Stimulated activated CD4-positive, alpha-beta T cell treated with anti-CD3 and anti-CD28 coated beads, Interleukin-15, amount 100 ng/mL, for 1 hour (primary cell): Measurements from ENCODE around the gene ZSCAN25.
"Not testable (repeated sequence)": the region's sequence is repeated elsewhere in the genome, so short reads cannot be mapped to it uniquely, and the experiment has no call there.

ENCODE experiments used
- DNase-seq, 2 donors: peaks; one replicate each; pipeline ENCODE4 v3.0.0-alpha.2; 2020; ENCODE audit warnings: low read depth in 1 of 2, low spot score in 1 of 2

Gene ZSCAN25

DNA sequence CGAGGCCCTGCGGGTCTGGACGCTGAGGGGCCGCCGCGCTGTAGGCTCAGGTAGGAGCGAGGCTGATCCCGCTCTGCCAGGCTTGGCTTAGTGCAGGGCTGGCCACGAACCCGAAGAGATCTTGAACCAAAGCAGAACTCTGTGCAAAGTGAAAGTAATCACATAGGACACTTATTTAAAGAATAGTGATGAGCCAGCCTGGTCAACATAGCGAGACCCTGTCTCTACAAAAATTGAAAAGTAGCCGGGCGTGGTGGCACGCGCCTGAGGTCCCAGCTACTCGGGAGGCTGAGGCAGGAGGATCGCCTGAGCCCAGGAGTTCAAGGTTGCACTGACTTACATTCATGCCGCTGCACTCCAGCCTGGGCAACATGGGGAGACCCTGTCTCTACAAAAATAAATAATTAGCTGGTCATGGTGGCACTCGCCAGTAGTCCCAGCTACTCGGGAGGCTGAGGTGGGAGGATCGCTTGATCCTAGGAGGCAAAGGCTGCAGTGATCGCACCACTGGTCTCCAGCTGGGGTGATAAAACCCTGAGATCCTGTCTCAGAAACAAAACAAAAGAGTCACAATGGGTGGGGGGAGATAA lies 541 bp downstream of the ZSCAN25 start:
- no peak for DNase-seq

DNA sequence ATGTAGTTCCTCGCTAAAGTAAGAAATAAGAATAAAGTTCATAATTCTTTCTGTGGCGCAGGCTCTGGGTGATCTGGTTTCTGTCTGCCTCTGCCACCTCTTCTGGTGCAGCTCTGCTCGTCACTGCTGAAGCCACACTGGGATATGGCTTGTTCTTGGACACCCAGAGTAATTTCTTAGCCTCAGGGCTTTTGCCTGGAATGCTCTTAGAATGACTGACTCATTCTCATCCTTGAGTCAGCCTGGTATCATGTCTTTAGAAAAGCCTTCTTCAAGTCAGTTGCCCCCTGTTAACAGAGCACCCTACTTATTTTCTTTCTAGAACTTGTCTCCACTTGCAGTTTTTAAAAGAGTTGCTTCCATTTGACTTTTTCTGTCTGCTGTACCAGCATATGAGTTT lies 2.0 kb downstream of the ZSCAN25 start:
- no peak for DNase-seq

DNA sequence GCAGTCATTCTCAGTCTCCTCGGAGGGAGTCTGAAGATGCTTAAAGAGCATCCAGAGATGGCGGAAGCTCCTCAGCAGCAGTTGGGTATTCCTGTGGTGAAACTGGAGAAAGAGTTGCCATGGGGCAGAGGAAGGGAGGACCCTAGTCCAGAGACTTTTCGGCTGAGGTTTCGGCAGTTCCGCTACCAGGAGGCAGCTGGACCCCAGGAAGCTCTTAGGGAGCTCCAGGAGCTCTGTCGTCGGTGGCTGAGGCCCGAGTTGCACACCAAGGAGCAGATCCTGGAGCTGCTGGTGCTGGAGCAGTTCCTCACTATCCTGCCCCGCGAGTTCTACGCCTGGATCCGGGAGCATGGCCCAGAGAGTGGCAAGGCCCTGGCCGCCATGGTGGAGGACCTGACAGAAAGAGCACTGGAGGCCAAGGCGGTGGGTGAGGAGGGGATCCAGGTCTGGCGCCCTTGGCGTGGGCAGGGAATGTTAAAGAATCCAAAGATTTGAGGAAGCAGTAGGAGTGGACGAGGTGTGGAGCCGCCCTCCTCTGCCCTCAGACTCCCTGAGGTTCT lies 2.9 kb downstream of the ZSCAN25 start:
- DNase-seq, result no peak

DNA sequence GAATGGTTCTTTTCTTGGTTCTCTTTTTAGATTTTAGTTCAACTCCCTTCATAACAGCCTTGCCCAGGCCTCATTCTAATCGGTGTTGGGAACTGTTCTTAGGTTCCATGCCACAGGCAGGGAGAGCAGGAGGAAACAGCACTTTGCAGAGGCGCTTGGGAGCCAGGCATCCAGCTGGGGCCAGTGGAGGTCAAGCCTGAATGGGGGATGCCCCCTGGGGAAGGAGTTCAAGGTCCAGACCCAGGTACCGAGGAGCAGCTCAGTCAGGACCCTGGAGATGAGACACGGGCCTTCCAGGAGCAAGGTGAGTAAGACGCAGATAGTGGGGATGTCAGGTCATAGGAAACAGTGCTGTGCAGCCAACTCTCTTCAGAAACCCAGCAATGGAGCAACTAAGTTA lies 4.5 kb downstream of the ZSCAN25 start:
- DNase-seq, result no peak

DNA sequence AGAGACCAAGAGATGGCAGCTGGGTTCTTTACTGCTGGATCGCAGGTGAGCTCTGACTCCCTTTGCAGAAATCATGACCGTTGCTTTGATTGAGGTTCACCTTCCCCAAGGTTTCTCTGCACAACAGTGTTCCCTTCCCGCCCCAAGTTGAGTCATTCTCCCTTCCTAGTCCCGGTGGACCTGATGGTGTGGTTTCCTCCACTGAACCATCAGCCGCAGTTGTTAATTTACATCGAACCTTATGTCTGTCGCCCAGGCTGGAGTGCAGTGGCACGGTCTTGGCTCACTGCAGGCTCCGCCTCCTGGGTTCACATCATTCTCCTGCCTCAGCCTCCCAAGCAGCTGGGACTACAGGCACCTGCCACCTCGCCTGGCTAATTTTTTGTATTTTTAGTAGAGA lies 5.8 kb downstream of the ZSCAN25 start:
- no peak for DNase-seq

DNA sequence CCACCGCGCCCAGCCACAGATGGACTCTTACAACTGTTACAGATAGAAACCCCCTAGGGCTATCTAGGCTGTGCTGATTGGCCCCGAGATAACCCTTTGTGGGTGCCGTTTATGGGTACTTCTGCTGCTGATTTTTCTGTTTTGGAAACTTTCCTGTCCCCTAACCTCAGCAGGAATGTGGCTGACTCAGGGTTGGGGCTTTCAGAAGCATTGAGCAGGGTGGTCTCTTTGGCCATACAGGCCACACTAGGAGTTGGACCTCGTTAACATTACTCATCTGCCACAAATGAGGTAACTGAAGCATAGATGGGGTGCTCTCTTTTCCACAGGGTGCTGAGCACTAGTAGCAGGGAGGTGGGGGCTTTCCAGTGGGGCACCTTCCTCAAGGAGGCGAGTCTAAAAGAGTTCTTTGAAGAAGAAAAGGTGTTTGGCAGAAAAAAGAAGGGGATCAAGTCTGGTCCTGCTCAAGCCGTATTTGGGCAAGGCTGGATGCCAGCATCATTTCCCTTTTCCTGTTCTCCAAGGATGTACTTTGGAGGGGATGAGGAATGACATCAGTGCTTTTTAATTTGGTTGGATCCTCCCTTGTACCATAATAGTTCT lies 6.4 kb downstream of the ZSCAN25 start:
- DNase-seq, result no peak

DNA sequence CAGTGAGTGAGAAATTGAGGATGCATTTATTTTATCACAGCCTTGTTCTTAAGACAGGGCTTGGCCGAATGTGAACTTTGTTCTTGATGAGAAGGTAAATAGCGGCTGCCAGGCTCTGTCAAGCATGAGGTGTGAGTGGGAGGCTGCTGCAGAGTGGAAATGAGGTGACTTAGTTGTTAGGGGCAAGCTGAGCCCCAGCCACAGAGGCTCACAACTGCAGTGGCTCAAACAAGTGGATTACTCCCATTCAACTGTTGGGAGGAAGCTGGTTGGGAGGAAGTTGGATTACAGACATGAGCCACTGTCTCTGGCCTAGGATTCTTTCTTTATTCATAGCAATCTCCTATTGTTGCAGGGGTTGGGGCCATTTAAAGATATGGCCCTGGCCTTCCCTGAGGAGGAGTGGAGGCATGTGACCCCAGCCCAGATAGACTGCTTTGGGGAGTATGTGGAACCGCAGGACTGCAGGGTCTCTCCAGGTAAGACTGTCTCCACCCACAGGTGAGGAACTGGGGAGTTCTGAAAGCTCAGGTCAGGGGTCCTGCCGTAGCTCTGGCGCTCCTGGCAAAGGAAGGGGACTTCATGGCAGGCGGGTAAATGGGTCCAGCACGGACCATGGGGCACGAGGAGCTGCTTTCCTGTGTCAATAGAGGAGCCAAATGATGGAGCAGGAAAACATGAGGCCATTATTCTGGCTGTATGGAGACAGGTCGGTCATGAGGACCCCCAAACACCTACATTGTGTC lies 7.1 kb downstream of the ZSCAN25 start:
- no peak for DNase-seq

DNA sequence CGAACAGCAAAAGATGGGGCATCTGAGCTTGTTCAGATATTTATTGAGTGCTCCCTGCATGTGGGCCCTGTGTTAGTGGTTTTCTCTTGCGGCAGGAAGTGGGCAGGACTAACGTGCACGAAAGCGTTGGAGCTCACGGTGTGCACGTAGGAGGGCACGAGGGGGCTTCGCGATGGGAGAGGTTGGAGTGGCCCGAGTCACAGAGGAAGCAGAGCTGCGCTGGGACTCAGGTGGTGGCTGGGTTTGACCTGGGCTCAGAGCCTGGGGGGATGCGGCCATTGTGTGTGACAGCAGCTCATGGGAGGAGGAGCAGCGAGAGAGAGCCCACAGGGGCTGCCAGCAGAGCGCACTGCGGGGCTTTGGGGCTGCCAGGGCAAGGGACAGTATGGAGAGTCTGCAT lies 7.7 kb downstream of the ZSCAN25 start:
- peak; percentile 20 to 22 for DNase-seq

DNA sequence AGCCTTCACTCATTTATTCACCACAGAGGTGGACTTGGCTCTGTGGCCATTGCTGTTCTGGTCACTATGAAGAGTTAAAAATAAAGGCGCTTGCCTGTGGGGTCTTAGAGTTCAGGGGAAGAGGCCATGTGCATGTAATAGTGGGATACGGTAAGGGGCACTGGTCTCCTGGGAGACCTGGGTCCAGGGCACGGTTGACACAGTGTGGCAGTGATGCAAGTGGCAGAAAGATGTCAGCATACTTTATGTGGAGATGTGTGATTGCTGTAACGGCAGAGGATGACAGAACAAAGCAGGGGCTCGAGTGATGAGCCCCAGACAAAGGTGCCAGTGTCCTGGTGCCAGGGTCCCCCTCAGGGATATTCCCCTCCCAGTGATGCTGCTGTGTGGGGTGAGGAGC lies 8.6 kb downstream of the ZSCAN25 start:
- no peak for DNase-seq

DNA sequence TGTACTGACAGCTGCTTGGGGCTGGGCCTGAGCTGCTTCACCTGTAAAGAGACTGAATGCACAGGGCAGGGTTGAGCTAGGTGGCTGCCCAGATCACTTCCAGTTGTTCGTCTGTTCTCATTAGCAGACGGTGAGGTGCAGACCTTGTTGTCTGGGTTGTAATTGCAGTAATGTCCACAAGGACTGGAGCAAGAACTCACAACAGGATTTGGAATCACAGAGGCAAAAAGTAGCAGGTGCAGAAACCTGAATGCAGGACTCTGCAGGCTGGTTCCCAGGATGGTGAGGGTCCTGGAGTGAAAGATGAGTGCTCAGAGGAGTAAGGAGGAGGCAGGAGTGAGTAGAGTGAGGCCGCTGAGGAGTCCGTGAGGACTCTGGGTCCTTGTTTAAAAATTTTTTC lies 9.2 kb downstream of the ZSCAN25 start:
- DNase-seq, result no peak

DNA sequence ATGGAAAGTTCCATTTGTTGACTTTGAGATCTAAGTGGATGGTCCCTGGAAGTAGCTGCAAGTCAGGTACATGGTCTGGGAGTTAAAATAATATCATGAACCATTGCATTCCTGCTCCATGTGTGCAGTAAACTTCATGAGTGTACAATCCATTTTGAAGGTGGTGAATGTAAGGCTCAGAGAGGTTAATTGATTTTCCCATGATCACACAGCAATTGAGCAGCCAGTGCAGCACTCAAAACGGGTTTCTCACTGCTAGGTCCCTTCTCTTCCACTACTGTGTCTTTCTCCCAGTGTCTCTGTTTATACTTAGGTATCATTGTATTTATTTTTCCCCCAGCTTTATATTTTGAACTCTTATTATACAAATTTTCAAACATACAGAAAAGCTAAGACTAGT lies 9.9 kb downstream of the ZSCAN25 start:
- DNase-seq, result no peak

DNA sequence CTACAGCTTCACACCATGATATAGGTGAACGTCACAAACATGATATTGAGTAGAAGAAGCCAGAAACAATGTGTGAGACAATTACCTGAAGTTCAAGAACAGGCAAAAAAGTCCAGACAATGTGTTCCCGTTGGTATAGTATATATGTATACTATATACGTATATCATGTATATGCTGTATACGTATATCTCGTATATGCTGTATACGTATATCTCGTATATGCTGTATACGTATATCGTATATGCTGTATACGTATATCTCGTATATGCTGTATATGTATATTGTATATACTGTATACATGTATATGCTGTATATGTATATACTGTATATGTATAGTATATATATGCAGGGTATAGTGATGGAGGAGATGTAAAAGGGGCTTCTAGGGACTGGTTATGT lies 10.8 kb downstream of the ZSCAN25 start:
- DNase-seq, result no peak

DNA sequence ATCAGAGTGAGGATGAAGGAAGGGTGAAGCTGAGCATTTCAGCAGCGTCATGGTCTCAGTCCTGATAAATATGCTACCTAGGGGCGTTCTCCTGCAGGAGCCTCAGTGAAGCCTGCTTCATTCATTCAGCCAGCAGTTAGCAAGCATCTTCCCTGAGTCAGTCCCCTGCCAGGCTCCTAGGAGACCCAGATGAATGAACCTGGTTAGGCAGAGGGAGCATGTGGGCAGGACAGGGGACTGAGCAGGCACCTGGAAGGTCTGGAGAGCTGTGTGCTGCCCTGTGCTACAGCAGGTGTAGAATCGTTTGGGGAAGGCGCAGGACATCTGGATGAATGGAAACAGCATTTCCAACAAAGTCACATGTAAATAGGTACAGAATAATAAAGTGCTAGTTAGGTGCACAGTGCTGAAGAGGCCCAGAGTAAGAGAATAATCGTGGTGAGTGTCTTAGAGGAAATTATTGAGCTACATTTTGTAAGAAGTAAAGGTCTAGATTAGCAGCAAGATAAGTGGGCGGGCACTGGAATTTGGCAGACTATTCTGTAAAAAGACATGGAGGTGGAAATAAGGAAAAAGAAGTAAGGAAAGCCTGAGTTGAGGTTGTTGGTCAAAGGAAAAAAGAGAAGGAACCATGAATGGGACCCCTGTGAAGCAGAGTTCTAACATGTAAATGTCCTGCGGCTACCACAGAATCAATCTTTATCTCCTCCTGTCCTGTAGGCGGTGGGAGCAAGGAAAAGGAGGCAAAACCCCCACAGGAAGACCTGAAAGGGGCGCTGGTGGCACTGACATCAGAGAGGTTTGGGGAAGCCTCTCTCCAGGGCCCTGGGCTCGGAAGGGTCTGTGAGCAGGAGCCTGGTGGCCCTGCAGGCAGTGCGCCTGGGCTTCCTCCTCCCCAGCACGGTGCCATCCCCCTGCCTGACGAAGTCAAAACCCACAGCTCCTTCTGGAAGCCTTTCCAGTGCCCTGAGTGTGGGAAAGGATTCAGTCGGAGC lies 12.0 kb downstream of the ZSCAN25 start:
- no peak for DNase-seq

DNA sequence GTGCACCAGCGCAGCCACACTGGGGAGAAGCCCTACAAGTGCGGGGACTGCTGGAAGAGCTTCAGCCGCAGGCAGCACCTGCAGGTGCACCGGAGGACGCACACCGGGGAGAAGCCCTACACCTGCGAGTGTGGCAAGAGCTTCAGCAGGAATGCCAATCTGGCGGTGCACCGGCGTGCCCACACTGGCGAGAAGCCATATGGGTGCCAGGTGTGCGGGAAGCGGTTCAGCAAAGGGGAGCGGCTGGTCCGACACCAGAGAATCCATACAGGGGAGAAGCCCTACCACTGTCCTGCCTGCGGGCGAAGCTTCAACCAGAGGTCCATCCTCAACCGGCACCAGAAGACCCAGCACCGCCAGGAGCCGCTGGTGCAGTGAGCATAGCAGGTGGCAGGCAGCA lies 12.9 kb downstream of the ZSCAN25 start:
- DNase-seq, result no peak

DNA sequence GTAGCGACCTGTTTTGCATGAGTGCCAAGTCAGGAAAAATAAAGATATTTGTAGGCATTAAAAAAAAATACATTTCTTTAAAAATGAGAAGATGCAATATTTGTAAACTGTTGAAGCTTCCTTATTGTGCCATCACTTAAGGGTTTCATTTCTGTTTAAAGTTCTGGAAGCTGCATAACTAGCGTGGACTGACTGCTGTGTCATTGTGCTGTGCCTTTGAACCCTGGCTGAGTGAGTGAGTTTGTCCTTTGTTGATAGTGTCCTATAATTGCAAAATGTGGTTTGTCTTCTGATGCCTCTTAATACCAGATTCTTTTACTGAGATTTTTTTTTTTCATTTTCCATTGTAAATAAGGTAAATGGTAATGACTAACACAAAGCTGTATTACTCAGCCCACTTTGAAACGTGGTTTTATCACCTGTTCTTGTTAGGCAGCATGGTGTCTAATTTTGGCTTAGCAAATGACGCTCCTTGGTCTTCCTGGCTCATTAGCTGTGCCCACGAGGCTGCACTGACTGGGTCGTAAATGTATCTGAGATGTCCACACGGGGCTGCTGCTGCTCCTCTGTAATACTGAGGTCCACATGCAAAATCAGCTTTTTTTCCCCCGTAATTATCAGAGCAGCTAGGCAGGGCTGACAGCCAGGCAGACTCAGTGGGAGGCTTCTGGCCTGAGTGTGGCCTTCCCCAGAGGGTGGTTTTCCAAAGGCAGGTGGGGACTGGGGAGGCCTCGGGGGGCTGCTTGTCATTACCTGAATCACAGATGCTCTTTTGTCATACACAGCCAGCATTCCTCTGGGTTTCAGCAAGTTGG lies 14.8 kb downstream of the ZSCAN25 start:
- no peak for DNase-seq

DNA sequence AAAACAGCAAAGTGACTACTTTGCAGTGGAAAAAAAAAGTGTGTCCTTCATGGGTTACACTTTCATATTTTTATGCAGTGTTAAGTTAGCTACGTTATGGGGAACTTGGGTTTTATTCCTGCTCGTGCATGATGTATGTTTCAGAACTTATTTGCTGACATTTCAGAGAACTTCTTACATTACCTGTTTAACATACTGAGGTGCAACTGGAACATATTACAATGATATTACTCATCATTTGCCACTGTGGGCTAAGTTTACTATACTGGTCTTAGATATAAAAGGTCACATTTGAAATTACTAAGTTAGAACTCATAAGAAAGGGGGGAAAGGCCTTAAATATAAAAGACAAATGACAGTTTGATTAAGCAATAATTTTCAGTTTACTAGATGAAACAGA lies 20.7 kb downstream of the ZSCAN25 start:
- DNase-seq, result not testable (repeated sequence)

DNA sequence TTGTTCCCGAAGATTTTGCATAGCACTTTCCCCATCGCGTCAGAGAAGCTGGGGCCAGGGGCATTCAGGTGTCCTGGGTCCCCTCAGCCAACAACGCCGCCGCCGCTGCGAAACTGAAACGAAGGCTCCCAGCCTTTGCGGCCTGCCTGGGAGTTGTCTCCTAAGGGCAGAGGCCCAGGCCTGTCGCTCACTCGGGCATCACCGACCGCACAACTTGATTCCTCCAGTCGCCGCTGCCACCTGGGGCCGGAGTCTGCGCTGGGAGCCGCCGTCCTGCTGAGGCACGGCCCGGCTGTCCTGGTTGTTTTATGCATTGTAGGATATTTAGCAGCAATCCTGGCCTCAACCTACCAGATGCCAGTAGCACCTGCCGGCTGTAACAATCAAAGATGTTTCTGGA lies 22.0 kb downstream of the ZSCAN25 start:
- DNase-seq, result no peak

DNA sequence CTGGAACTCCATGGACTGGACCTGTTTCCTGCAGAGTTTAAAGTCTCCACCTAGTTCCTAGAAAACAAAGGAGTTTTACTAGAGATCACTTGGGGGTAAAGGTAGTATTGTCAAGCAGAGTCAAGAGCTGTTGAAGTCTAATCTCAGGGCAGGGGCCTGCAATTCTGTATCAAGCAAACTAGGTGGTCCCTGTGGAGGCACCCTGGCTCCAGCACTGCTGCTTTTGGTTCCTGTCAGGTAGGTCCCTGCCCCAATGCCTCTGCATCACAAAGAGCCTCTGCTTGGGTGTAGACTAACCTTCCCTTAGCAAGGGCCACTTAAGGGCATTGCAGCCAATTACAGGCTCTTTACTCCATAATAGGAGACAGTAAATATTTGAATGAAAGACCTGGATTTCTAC lies 22.5 kb downstream of the ZSCAN25 start:
- no peak for DNase-seq

DNA sequence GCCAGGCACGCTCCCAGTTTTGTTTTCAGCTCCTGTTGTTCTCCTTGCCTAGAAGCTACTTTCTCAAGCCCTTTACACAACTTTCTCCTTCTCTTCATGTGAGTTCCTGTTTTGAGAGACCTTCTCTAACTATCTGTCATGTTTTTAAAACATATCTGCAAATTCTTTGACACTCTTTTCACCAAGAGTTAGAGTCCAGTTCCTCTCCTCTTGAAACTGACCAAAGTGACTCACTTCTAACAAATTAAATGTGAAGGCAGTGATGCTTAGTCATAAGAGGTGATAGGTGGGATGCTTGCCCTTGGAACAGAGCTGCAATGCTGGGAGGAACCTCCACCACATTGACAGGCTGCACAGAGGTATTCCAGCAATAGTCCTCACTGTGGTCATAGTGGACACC lies 25.3 kb downstream of the ZSCAN25 start:
- DNase-seq, result no peak

DNA sequence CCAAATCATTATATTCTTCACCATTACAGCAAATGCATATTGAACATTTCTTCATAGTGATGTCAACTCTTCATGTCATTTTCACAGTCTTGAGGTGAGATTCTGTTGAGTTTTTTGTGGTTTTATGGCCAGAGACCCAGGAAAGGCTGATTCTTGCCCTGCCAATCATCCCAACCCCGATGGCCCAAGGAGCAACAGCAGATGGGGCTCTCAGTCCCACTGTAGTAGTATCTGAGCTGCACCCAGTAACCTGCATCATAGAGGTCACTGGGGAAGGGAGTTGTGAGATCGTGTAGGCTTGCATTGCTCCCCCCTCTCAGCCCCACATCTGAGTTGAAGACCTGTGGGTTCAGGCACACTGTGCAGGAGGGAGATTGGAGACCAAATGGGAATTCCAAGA lies 26.7 kb downstream of the ZSCAN25 start:
- no peak for DNase-seq
